HG02571 (cell line): ENCODE measurements around the gene FSTL5.
"Not testable (repeated sequence)": the region's sequence is repeated elsewhere in the genome, so short reads cannot be mapped to it uniquely, and the experiment has no call there.

Experiments used
- ATAC-seq: cut with Tn5 transposase; IDR thresholded peaks from one replicate; pipeline ENCODE4 v1.9.1; 2021; ENCODE audit warnings: mild to moderate bottlenecking, moderate library complexity; ENCODE audit not compliant: unreplicated experiment

The FSTL5 gene

GRCh38 chr4:162163892-162164759 is at the start of gene FSTL5:
TSS of gene FSTL5 (minus strand) at chr4:162164000. CDS start at chr4:162111396, 52,604 bp downstream.
- ATAC-seq, result peak; percentile 86

- no peak for ATAC-seq
These were observed 45.9 kb upstream of the FSTL5 start for GRCh38 chr4:162209706-162210105.

- ATAC-seq, result not testable (repeated sequence)
These were observed 39.7 kb upstream of the FSTL5 start for GRCh38 chr4:162203478-162203877.

- no peak for ATAC-seq
These were observed 37.9 kb upstream of the FSTL5 start for GRCh38 chr4:162201673-162202072.

- no peak for ATAC-seq
These were observed 6.7 kb upstream of the FSTL5 start for GRCh38 chr4:162170509-162170908.

GRCh38 chr4:162164906-162165510 is 1.2 kb upstream of the FSTL5 start:
- no peak for ATAC-seq

GRCh38 chr4:162162672-162163071 is 1.1 kb downstream of the FSTL5 start:
- no peak for ATAC-seq

- no peak for ATAC-seq
These were observed 6.6 kb downstream of the FSTL5 start for GRCh38 chr4:162157241-162157640.

- ATAC-seq, result no peak
These were observed 8.8 kb downstream of the FSTL5 start for GRCh38 chr4:162154862-162155540.

GRCh38 chr4:162151850-162152249 is 11.9 kb downstream of the FSTL5 start:
- ATAC-seq, result no peak

GRCh38 chr4:162151386-162151785 is 12.4 kb downstream of the FSTL5 start:
- ATAC-seq, result no peak

GRCh38 chr4:162149644-162150043 is 14.2 kb downstream of the FSTL5 start:
- ATAC-seq, result no peak

GRCh38 chr4:162140051-162140683 is 23.6 kb downstream of the FSTL5 start:
- ATAC-seq, result no peak

- no peak for ATAC-seq
These were observed 24.4 kb downstream of the FSTL5 start for GRCh38 chr4:162139412-162139811.

GRCh38 chr4:162131256-162131655 is 32.5 kb downstream of the FSTL5 start:
- no peak for ATAC-seq

GRCh38 chr4:162126729-162127128 is 37.1 kb downstream of the FSTL5 start:
- no peak for ATAC-seq

- no peak for ATAC-seq
These were observed 46.7 kb downstream of the FSTL5 start for GRCh38 chr4:162117051-162117450.

- no peak for ATAC-seq
These were observed 47.6 kb downstream of the FSTL5 start for GRCh38 chr4:162116095-162116779.

GRCh38 chr4:162115333-162115732 is 48.5 kb downstream of the FSTL5 start:
- ATAC-seq, result no peak

GRCh38 chr4:162111078-162111477 is 52.7 kb downstream of the FSTL5 start:
- ATAC-seq, result no peak
